ENCODE results near the gene LENEP. TPM values are rescaled to one million over a fixed set of nuclear protein-coding genes. Genes with fewer than 3 reads are reported as not detected.

LENEP gene
- polyA plus RNA-seq, 1 donor, result 0.33 TPM

DNA sequence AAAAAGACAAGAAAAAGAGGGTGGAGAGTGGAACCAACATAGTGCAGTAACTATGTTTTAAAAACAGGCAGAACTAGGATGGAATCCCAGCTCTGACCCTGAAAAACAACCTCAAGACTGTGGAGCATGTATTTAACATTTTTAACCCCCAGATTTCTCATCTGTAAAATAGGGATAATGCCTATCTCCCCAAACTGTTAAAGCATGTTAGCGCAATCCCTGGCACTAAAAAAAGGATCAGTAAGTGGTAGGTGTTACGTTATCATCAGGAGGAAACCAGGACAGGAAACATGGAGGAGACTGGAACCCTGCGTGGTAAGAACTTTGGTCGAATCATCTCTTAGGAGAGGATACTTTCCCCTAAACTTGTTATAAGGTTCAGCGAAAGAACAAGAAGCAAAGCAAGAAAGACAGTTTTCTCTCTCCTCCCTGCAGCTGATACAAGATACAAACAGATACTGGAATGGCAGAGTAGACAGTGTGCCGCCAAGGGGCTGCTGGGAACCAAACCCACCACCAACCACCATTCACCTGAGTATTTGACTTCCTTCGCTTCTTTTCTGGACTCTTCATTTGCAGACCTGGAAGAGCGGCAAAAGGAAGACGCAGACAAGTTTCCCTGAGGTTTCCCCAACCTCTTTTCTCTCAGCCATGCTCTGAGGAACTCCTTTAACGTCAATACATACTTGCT lies 32.8 kb upstream of the LENEP start:
- 20% methylated on average over 3 of the region's 10 CpGs for WGBS (ENCODE audit: insufficient coverage, low lambda C conversion rate)
- peaks cover 2% of the 10 kb centered on the region for H3K9me3 ChIP-seq (ENCODE audit: control insufficient read depth, low read depth, low read length)
- no peaks in the 10 kb centered on the region for H3K27me3 ChIP-seq (ENCODE audit: control insufficient read depth, insufficient read depth, low read length)
- DNase-seq, result no peak
- peaks cover 29% of the 10 kb centered on the region for H3K4me1 ChIP-seq (ENCODE audit: control insufficient read depth, insufficient read depth, low read length)
- peak overlapping the region; percentile 77 for H3K4me3 ChIP-seq (ENCODE audit: low read length)
- peaks cover 45% of the 10 kb centered on the region for H3K36me3 ChIP-seq (ENCODE audit: control insufficient read depth, insufficient read depth, low read length)
- peak overlapping the region; percentile 96 for H3K27ac ChIP-seq (ENCODE audit: low read length)

DNA sequence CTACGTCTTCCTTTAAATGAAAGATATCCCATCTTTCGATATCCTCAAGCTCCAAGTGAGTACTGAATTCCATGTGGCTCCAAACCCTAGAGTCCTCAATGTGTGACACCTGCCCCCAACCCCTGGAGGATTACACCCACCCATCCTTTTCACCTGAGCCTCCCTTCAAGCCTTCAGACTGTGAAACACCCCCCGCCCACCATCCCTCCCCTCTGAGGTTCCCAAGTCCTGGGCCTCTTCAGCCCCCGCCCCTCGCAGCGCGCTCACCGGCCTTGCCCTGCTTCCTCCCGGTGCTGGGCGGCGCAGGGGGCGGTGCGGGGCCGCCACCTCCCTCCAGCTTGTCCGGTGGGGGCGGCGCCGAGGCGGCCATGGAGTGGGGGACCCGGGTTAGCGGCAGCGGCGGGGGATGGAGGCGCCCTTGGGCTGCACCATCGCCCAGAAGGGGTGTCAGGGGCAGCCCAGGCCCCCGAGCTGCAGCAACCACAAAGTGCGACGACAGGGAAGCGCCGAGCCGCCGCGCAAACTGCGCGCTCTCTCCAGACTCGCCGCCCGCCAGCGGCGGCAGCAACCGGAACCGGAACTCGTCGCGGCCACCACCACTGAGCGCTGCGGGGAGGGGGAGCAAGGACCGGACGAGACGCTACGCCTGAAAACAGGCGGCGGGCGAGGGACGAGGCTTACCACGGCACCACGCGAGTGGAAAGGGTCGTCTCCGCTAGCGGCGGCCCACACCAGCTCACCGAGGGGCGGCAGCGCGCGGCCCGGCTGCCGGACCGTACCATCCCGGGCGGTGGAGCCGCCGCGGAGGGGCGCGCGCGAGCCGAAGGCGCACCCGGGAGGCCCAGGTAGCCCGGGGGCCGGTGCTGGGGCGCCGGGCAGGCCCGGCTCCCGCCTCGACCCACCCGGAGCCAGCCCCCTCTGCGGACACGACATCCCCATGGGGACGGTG lies 31.9 kb upstream of the LENEP start, which contains the start of gene PYGO2:
Gene PYGO2 (minus strand): TSS at position 576 of the 949 bp plus-strand sequence. CDS start 206 bp downstream, at position 370.
- peaks cover 54% of the 10 kb centered on the region for H3K36me3 ChIP-seq (ENCODE audit: control insufficient read depth, insufficient read depth, low read length)
- H3K9me3 ChIP-seq (ENCODE audit: control insufficient read depth, low read depth, low read length), result peaks cover 2% of the 10 kb centered on the region

DNA sequence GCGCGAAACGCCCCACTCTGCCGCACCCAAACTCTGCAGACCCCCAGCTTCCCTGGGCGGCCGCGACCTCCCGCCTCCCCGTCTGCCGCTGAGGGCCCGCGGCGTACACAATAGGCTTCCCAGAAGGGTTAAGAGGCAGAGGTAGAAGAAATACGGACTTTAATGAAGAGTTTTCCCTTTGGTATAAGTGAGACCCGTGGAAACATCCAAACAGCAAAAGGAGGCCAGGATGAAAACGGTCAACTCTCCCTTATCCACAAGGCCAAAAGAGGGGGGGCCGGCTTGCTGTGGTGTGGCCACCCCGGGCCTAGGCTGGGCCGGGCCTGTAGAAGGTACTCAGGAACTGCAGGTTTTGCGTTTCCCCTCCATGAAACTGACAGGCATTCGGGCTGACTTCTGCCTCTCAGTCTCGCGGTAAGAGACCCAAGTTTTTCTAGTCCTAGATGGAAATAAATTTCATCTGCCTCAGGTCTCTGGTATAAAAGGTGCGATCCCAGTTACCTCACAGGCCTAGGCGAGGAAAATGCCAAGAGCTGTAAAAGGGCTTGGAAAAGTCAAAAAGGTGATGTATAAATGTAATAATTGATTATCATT lies 31.1 kb upstream of the LENEP start:
- 7% methylated on average over 3 of the region's 25 CpGs for WGBS (ENCODE audit: insufficient coverage, low lambda C conversion rate)
- H3K4me1 ChIP-seq (ENCODE audit: control insufficient read depth, insufficient read depth, low read length), result peaks cover 18% of the 10 kb centered on the region
- H3K36me3 ChIP-seq (ENCODE audit: control insufficient read depth, insufficient read depth, low read length), result peaks cover 61% of the 10 kb centered on the region
- peak overlapping the region; percentile 77 for H3K4me3 ChIP-seq (ENCODE audit: low read length)
- H3K27ac ChIP-seq (ENCODE audit: low read length), result peak overlapping the region; percentile 96
- H3K27me3 ChIP-seq (ENCODE audit: control insufficient read depth, insufficient read depth, low read length), result no peaks in the 10 kb centered on the region
- no peak for DNase-seq
- peaks cover 2% of the 10 kb centered on the region for H3K9me3 ChIP-seq (ENCODE audit: control insufficient read depth, low read depth, low read length)

More for the DNA sequence above, 31.9 kb upstream of the LENEP start, which contains the start of gene PYGO2:
- WGBS (ENCODE audit: insufficient coverage, low lambda C conversion rate), result no CpG with 5 or more reads among the region's 93 CpGs
- Histone ChIP-seq H3K4me3 (ENCODE audit: low read length) (peak within 1 kb of the TSS; percentile 77), H3K27me3 (ENCODE audit: control insufficient read depth, insufficient read depth, low read length) (no peaks in the 10 kb centered on the region), H3K4me1 (ENCODE audit: control insufficient read depth, insufficient read depth, low read length) (peaks cover 25% of the 10 kb centered on the region), H3K27ac (ENCODE audit: low read length) (peak within 1 kb of the TSS; percentile 96)
- peak; percentile 74 to 94 for DNase-seq

- no peak for DNase-seq
- peaks cover 16% of the 10 kb centered on the region for H3K4me1 ChIP-seq (ENCODE audit: control insufficient read depth, insufficient read depth, low read length)
- no CpG with 5 or more reads among the region's 6 CpGs for WGBS (ENCODE audit: insufficient coverage, low lambda C conversion rate)
- H3K27me3 ChIP-seq (ENCODE audit: control insufficient read depth, insufficient read depth, low read length), result no peaks in the 10 kb centered on the region
- peaks cover 67% of the 10 kb centered on the region for H3K36me3 ChIP-seq (ENCODE audit: control insufficient read depth, insufficient read depth, low read length)
- peak overlapping the region; percentile 77 for H3K4me3 ChIP-seq (ENCODE audit: low read length)
- H3K9me3 ChIP-seq (ENCODE audit: control insufficient read depth, low read depth, low read length), result peaks cover 2% of the 10 kb centered on the region
- peak overlapping the region; percentile 96 for H3K27ac ChIP-seq (ENCODE audit: low read length)
These were observed 30.5 kb upstream of the LENEP start for GRCh38 chr1:154962795-154963330.

DNA sequence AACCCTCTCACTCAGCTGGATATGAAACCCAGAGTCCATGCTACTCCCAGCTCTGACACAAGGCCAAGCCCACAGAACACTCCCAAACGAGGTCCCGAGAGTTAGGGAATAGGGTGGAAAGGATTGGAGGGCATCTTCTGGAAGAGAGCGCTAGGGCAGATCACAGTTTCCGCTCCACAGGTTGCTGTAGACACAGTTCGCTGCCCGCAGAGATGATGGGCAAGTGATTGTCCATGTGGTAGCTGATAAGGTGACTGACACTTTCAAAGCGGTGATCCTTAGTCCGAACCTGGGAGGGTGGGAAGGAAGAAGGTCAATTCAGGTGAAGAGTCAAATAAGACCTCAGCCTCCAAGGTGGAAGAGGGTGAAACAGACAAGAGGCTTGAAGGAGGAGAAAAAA lies 29.7 kb upstream of the LENEP start:
- Histone ChIP-seq H3K4me1 (ENCODE audit: control insufficient read depth, insufficient read depth, low read length) (peaks cover 16% of the 10 kb centered on the region), H3K27ac (ENCODE audit: low read length) (no peak overlapping the region), H3K27me3 (ENCODE audit: control insufficient read depth, insufficient read depth, low read length) (no peaks in the 10 kb centered on the region), H3K4me3 (ENCODE audit: low read length) (no peak overlapping the region), H3K9me3 (ENCODE audit: control insufficient read depth, low read depth, low read length) (peaks cover 2% of the 10 kb centered on the region), H3K36me3 (ENCODE audit: control insufficient read depth, insufficient read depth, low read length) (peaks cover 68% of the 10 kb centered on the region)
- WGBS (ENCODE audit: insufficient coverage, low lambda C conversion rate), result 20% methylated on average over 1 of the region's 8 CpGs
- no peak for DNase-seq

DNA sequence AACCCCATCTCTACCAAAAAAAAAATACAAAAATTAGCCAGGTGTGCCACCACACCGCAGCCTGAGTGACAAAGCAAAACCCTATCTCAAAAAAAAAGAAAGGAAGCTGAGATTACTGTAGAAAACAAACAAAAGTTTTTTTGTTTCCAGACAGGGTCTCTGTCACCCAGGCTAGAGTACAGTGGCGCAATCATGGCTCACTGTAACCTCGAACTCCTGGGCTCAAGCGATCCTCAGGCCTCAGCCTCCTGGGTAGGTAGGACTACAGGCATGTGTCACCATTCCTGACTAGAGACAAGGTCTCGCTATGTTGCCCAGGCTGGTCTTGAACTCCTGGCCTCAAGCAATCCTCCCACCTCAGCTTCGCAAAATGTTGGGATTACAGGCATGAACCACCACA lies 29.0 kb upstream of the LENEP start:
- no peak for DNase-seq
- 100% methylated on average over 1 of the region's 6 CpGs for WGBS (ENCODE audit: insufficient coverage, low lambda C conversion rate)
- Histone ChIP-seq H3K4me3 (ENCODE audit: low read length) (no peak overlapping the region), H3K36me3 (ENCODE audit: control insufficient read depth, insufficient read depth, low read length) (peaks cover 68% of the 10 kb centered on the region), H3K9me3 (ENCODE audit: control insufficient read depth, low read depth, low read length) (peaks cover 2% of the 10 kb centered on the region), H3K4me1 (ENCODE audit: control insufficient read depth, insufficient read depth, low read length) (peaks cover 16% of the 10 kb centered on the region), H3K27me3 (ENCODE audit: control insufficient read depth, insufficient read depth, low read length) (no peaks in the 10 kb centered on the region), H3K27ac (ENCODE audit: low read length) (no peak overlapping the region)

- peaks cover 23% of the 10 kb centered on the region for H3K4me1 ChIP-seq (ENCODE audit: control insufficient read depth, insufficient read depth, low read length)
- H3K27ac ChIP-seq (ENCODE audit: low read length), result no peak overlapping the region
- no peak for DNase-seq
- H3K36me3 ChIP-seq (ENCODE audit: control insufficient read depth, insufficient read depth, low read length), result peaks cover 69% of the 10 kb centered on the region
- no peaks in the 10 kb centered on the region for H3K27me3 ChIP-seq (ENCODE audit: control insufficient read depth, insufficient read depth, low read length)
- no CpG with 5 or more reads among the region's 7 CpGs for WGBS (ENCODE audit: insufficient coverage, low lambda C conversion rate)
- peaks cover 2% of the 10 kb centered on the region for H3K9me3 ChIP-seq (ENCODE audit: control insufficient read depth, low read depth, low read length)
- H3K4me3 ChIP-seq (ENCODE audit: low read length), result no peak overlapping the region
These were observed 27.3 kb upstream of the LENEP start for GRCh38 chr1:154966111-154966510.

DNA sequence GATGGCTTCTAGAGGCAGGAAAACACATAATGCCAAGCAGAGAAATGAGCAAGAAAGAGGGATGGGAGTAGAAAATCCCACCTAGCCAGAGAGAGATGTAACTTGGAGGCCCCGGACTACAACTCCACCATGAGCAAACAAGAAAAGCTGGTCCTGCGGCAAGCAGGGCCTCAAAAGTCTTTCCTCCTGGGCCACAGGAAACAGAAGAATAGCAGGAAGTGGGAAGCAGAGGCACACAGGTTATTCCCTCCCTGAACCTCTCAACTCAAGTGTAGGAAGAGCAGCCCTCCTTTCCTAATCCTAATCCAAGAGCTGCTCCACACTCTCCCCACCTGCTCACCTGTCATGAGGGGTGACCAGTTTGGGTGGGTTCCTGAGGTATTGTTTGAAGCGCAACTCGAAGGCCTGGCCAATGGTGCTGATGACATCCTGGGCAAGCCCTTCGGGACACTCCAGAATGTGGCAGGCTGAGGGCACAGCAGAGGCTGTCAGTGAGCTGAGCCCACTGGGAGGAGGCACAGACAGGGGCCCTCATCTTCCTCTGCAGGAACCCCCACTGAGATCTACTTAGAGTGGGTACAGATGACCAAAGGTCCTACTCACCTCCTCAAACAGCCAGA lies 25.9 kb upstream of the LENEP start:
- no peak overlapping the region for H3K4me3 ChIP-seq (ENCODE audit: low read length)
- no peak for DNase-seq
- no peaks in the 10 kb centered on the region for H3K9me3 ChIP-seq (ENCODE audit: control insufficient read depth, low read depth, low read length)
- H3K27me3 ChIP-seq (ENCODE audit: control insufficient read depth, insufficient read depth, low read length), result no peaks in the 10 kb centered on the region
- no peak overlapping the region for H3K27ac ChIP-seq (ENCODE audit: low read length)
- WGBS (ENCODE audit: insufficient coverage, low lambda C conversion rate), result no CpG with 5 or more reads among the region's 5 CpGs
- peaks cover 30% of the 10 kb centered on the region for H3K4me1 ChIP-seq (ENCODE audit: control insufficient read depth, insufficient read depth, low read length)
- peaks cover 69% of the 10 kb centered on the region for H3K36me3 ChIP-seq (ENCODE audit: control insufficient read depth, insufficient read depth, low read length)

GRCh38 chr1:154968731-154969130 lies 24.7 kb upstream of the LENEP start:
- Histone ChIP-seq H3K4me3 (ENCODE audit: low read length) (peak overlapping the region; percentile 6), H3K9me3 (ENCODE audit: control insufficient read depth, low read depth, low read length) (no peaks in the 10 kb centered on the region), H3K27ac (ENCODE audit: low read length) (no peak overlapping the region), H3K27me3 (ENCODE audit: control insufficient read depth, insufficient read depth, low read length) (no peaks in the 10 kb centered on the region), H3K4me1 (ENCODE audit: control insufficient read depth, insufficient read depth, low read length) (peaks cover 30% of the 10 kb centered on the region), H3K36me3 (ENCODE audit: control insufficient read depth, insufficient read depth, low read length) (peaks cover 60% of the 10 kb centered on the region)
- no CpG with 5 or more reads among the region's 3 CpGs for WGBS (ENCODE audit: insufficient coverage, low lambda C conversion rate)
- DNase-seq, result no peak
